Effector memory CD4-positive, alpha-beta T cell (primary cell): ENCODE measurements around the gene GLCCI1.

ENCODE experiments used
- DNase-seq, 3 donors: peaks; one replicate each; pipeline ENCODE4 v3.0.0-alpha.2; 2020
- H3K27ac ChIP-seq: 2 replicates; pipeline ENCODE4 v1.7.0; 2013; ENCODE audit warnings: mild to moderate bottlenecking, low read length, moderate library complexity; ENCODE audit not compliant: insufficient read depth, poor library complexity, severe bottlenecking
- H3K27me3 ChIP-seq: replicated peaks from 2 replicates; pipeline ENCODE4 v1.7.0; 2013; ENCODE audit warnings: mild to moderate bottlenecking, low read length; ENCODE audit not compliant: insufficient read depth, control insufficient read depth, poor library complexity, severe bottlenecking
- H3K36me3 ChIP-seq: 2 replicates; pipeline ENCODE4 v1.7.0; 2013; ENCODE audit warnings: mild to moderate bottlenecking, low read length, moderate library complexity; ENCODE audit not compliant: control insufficient read depth, insufficient read depth
- H3K4me1 ChIP-seq: 2 replicates; pipeline ENCODE4 v1.7.0; 2013; ENCODE audit warnings: low read length, mild to moderate bottlenecking; ENCODE audit not compliant: control insufficient read depth, insufficient read depth, poor library complexity, severe bottlenecking
- H3K4me3 ChIP-seq: 2 replicates; pipeline ENCODE4 v1.7.0; 2013; ENCODE audit warnings: low read length, low read depth, mild to moderate bottlenecking; ENCODE audit not compliant: insufficient read depth, poor library complexity, severe bottlenecking
- H3K9me3 ChIP-seq: 2 replicates; pipeline ENCODE4 v1.7.0; 2013; ENCODE audit warnings: mild to moderate bottlenecking, low read length, moderate library complexity; ENCODE audit not compliant: control insufficient read depth

Gene GLCCI1

DNA sequence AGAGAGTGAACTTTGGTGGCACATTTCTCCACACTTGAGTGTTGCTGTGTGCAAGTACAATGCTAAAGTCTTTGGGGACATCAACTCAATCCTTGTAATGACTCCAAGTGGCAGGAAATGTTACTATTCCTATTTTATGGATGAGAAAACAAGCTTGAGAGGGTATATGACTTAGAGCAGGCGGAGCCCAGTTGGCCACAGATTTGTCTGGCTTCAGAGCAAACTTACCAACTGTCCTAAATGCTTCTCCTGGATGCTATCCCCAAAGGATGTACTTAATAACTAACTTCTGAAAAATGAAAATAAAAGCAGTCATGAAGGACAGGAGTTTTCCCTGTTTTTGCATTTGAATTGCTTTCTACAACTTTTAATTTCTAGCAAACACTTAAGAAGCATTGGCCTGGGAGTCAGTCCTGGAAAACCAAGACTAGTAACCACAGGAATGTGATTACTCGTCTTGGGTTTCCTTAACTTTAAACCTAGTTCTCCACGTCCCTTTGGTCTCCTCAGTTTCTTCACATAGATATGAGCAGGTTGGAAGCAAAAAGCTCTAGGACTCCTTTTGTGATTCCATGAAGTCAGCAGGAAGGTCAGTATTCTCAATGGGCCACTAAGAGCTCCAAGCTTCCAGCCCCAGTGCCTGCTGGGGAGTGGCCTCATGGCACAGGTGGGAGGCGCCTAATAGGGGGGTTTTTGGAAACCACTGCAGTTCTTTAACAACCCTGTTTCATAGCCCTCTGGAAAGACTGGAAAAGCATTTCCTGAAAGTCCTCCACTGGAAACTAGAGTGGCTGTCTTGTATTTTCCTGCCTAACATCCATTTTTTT is 140.8 kb downstream of the GLCCI1 start:
- Histone ChIP-seq H3K27ac (no peak overlapping the region), H3K4me3 (no peak overlapping the region), H3K27me3 (no peaks in the 10 kb centered on the region), H3K4me1 (peaks cover 13% of the 10 kb centered on the region), H3K36me3 (no peaks in the 10 kb centered on the region), H3K9me3 (no peaks in the 10 kb centered on the region)
- no peak for DNase-seq

DNA sequence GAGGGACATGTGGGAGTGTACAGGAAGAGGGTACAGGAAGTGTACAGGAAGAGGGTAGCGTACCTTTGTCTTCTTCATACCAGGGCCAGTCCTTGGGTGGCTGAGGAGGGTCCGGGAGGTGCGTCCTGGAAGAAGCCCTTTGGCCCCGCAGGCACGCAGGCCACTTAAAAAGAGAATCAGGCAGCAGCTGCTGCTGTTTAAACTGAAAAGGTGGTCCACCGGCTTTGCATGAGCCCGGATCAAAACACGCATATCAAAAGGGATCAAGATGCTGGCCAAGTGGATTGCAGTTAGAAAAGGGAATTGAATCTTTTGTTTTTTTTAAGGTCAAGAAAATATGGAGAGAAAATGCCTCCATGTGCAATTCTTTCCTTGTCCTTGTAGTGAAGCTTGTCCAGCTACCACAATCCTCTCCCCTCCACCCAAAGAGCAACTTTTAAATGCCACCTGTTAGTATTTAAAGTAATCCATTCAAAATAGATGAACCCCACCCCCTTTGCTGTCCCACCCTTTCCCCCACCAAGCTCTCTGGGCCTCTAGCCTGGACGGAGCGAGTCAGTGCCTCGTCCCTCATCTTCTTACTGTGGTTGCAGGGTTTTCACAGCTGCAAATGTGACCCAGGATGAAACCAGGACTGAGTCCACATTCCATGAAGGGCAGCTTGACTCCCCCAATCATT is 142.8 kb downstream of the GLCCI1 start:
- Histone ChIP-seq H3K4me1 (peaks cover 26% of the 10 kb centered on the region), H3K9me3 (no peaks in the 10 kb centered on the region), H3K27ac (no peak overlapping the region), H3K4me3 (no peak overlapping the region), H3K36me3 (no peaks in the 10 kb centered on the region), H3K27me3 (no peaks in the 10 kb centered on the region)
- DNase-seq: no peak

DNA sequence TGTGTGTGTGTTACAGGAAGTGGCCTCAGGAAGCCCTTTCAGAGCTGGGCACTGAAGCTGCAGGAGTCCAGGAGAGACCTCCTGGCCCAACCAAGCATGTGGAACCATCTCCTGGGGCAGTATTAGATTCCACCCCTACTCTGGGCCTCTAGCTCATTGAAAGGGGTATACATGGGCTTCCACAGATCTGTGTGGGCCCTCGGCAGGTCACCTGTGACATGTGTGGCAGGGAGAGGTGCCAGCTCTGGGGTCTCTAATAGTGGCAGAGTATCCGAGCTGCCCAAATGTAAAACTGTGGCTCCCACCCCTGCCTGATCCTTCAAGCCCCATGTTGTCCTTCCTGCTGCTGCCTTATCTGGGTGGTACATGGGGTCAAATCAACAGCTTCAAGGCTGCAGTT is 144.1 kb downstream of the GLCCI1 start:
- no peaks in the 10 kb centered on the region for H3K27me3 ChIP-seq
- no peaks in the 10 kb centered on the region for H3K9me3 ChIP-seq
- no peak overlapping the region for H3K4me3 ChIP-seq
- DNase-seq: no peak
- H3K36me3 ChIP-seq: no peaks in the 10 kb centered on the region
- peaks cover 26% of the 10 kb centered on the region for H3K4me1 ChIP-seq
- no peak overlapping the region for H3K27ac ChIP-seq

- no peak overlapping the region for H3K27ac ChIP-seq
- H3K27me3 ChIP-seq: no peaks in the 10 kb centered on the region
- no peak overlapping the region for H3K4me3 ChIP-seq
- H3K9me3 ChIP-seq: no peaks in the 10 kb centered on the region
- DNase-seq: no peak
- H3K4me1 ChIP-seq: peaks cover 26% of the 10 kb centered on the region
- no peaks in the 10 kb centered on the region for H3K36me3 ChIP-seq
Measured at GRCh38 chr7:8113184-8113583, 144.6 kb downstream of the GLCCI1 start.

GRCh38 chr7:8114175-8114574 is 145.6 kb downstream of the GLCCI1 start:
- Histone ChIP-seq H3K4me1 (peaks cover 26% of the 10 kb centered on the region), H3K9me3 (no peaks in the 10 kb centered on the region), H3K4me3 (no peak overlapping the region), H3K27me3 (no peaks in the 10 kb centered on the region), H3K27ac (peak overlapping the region; percentile 3), H3K36me3 (no peaks in the 10 kb centered on the region)
- no peak for DNase-seq

GRCh38 chr7:8115547-8116402 is 147.2 kb downstream of the GLCCI1 start:
- Histone ChIP-seq H3K36me3 (no peaks in the 10 kb centered on the region), H3K4me3 (no peak overlapping the region), H3K27me3 (no peaks in the 10 kb centered on the region), H3K9me3 (no peaks in the 10 kb centered on the region), H3K27ac (peak overlapping the region; percentile 6), H3K4me1 (peaks cover 26% of the 10 kb centered on the region)
- no peak for DNase-seq

GRCh38 chr7:8117195-8117594 is 148.6 kb downstream of the GLCCI1 start:
- Histone ChIP-seq H3K4me1 (peaks cover 26% of the 10 kb centered on the region), H3K9me3 (no peaks in the 10 kb centered on the region), H3K4me3 (no peak overlapping the region), H3K27me3 (no peaks in the 10 kb centered on the region), H3K27ac (no peak overlapping the region), H3K36me3 (no peaks in the 10 kb centered on the region)
- DNase-seq: no peak

- no peaks in the 10 kb centered on the region for H3K27me3 ChIP-seq
- no peaks in the 10 kb centered on the region for H3K9me3 ChIP-seq
- no peak overlapping the region for H3K4me3 ChIP-seq
- no peak for DNase-seq
- no peak overlapping the region for H3K27ac ChIP-seq
- peaks cover 20% of the 10 kb centered on the region for H3K4me1 ChIP-seq
- no peaks in the 10 kb centered on the region for H3K36me3 ChIP-seq
Measured at GRCh38 chr7:8119262-8119661, 150.7 kb downstream of the GLCCI1 start.

GRCh38 chr7:8120390-8121058 is 151.9 kb downstream of the GLCCI1 start:
- DNase-seq: no peak
- Histone ChIP-seq H3K4me1 (peaks cover 20% of the 10 kb centered on the region), H3K36me3 (no peaks in the 10 kb centered on the region), H3K27ac (no peak overlapping the region), H3K27me3 (no peaks in the 10 kb centered on the region), H3K4me3 (no peak overlapping the region), H3K9me3 (no peaks in the 10 kb centered on the region)
